CD4-positive, alpha-beta memory T cell (primary cell): ENCODE measurements around the gene TSHZ2. TPM values are rescaled to one million over a fixed set of nuclear protein-coding genes. Genes with fewer than 3 reads are reported as not detected.

ENCODE experiments used
- CTCF ChIA-PET: fragments of 350-600 bp; sonication (Branson Sonifier 250); formaldehyde crosslinking; loops from one replicate; lab custom pipeline; 2021; ENCODE audit warnings: inconsistent platforms; ENCODE audit not compliant: partially characterized antibody; lab: Charles Lee
- POLR2A ChIA-PET: fragments of 350-600 bp; sonication (Branson Sonifier 250); formaldehyde crosslinking; loops from one replicate; lab custom pipeline; 2021; ENCODE audit not compliant: partially characterized antibody; lab: Charles Lee
- DNase-seq, 5 donors: peaks; one replicate each; pipeline versions ENCODE4 v3.0.0 to v3.0.0-alpha.2; 2020 to 2022; ENCODE audit warnings: mixed read lengths in 1 of 5
- H3K27ac ChIP-seq: one replicate; pipeline ENCODE4 v1.7.0; 2013; ENCODE audit warnings: low read depth, low read length
- H3K27me3 ChIP-seq: 2 replicates; pipeline ENCODE4 v1.7.0; 2013; ENCODE audit warnings: mild to moderate bottlenecking, low read length, moderate library complexity; ENCODE audit not compliant: insufficient read depth
- H3K36me3 ChIP-seq: 2 replicates; pipeline ENCODE4 v1.7.0; 2013; ENCODE audit warnings: mild to moderate bottlenecking, low read length, moderate library complexity; ENCODE audit not compliant: insufficient read depth
- H3K4me1 ChIP-seq: 2 replicates; pipeline ENCODE4 v1.7.0; 2013; ENCODE audit warnings: mild to moderate bottlenecking, low read length, moderate library complexity; ENCODE audit not compliant: insufficient read depth
- H3K4me3 ChIP-seq, 2 donors: one replicate each; pipeline ENCODE4 v1.7.0; 2013; ENCODE audit warnings: low read length in 2 of 2, mild to moderate bottlenecking in 1 of 2
- H3K9me3 ChIP-seq, 2 donors: one replicate each; pipeline ENCODE4 v1.7.0; 2013; ENCODE audit warnings: low read length in 2 of 2, control low read depth in 1 of 2; ENCODE audit not compliant: control insufficient read depth in 1 of 2
- H3K27ac Mint-ChIP-seq, 7 donors: one replicate each; pipeline ENCODE4 v1.8.0; 2020 to 2021; ENCODE audit warnings: mixed read lengths in 7 of 7, mild to moderate bottlenecking in 6 of 7, inconsistent platforms in 3 of 7, moderate library complexity in 3 of 7
- H3K27me3 Mint-ChIP-seq, 2 donors: one replicate each; pipeline ENCODE4 v1.8.0; 2020 to 2021; ENCODE audit warnings: mixed read lengths in 2 of 2
- H3K36me3 Mint-ChIP-seq, 2 donors: one replicate each; pipeline ENCODE4 v1.8.0; 2020 to 2021; ENCODE audit warnings: mixed read lengths in 2 of 2, inconsistent platforms in 1 of 2, mild to moderate bottlenecking in 1 of 2
- H3K4me1 Mint-ChIP-seq, 4 donors: one replicate each; pipeline ENCODE4 v1.8.0; 2020 to 2021; ENCODE audit warnings: mixed read lengths in 4 of 4, mild to moderate bottlenecking in 1 of 4
- H3K4me3 Mint-ChIP-seq, 8 donors: one replicate each; pipeline ENCODE4 v1.8.0; 2020 to 2021; ENCODE audit warnings: mixed read lengths in 8 of 8, mild to moderate bottlenecking in 7 of 8, moderate library complexity in 6 of 8, inconsistent platforms in 3 of 8
- H3K9me3 Mint-ChIP-seq, 8 donors: one replicate each; pipeline ENCODE4 v1.8.0; 2020 to 2021; ENCODE audit warnings: mixed read lengths in 8 of 8, mild to moderate bottlenecking in 5 of 8, inconsistent platforms in 3 of 8, moderate library complexity in 1 of 8
- intact Hi-C: fragments of 100-400 bp; cut with micrococcal nuclease; formaldehyde crosslinking; loops from one replicate; pipeline ENCODE4 v1.15.1; 2023
- polyA plus RNA-seq, 2 donors: library from polyadenylated mRNA; unstranded; fragments of 300-500 nt; fragmentation: Illumina TruSeq; gene quantifications; one replicate each; pipeline ENCODE4 v1.2.3, GENCODE V29; 2021
- total RNA-seq, 2 experiments: library from RNA; stranded (reverse); gene quantifications; one replicate each; pipeline ENCODE4 v1.2.3, GENCODE V29; 2021

The TSHZ2 gene
- total and polyA plus RNA-seq, 4 experiments from 2014 or later = 2.3 to 31.8 (median 17.1) TPM

DNA sequence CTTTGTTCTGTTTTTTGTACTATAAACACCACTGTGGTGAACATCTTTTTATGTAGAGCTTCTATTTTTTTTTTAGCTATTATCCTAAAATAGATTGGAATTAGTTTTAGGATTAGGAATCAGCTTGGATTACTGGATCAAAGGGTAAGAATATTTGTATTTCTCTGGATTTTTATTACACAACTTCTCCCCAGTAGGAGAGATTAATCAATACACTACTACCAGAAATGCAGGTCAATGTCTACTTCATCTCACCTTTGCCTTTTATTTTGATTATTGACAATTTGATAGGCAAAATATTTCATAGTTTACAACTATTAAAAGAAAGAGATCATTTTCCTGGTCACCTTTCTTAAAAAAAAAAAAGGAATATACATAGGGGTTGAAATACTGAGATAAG lies 191.9 kb downstream of the TSHZ2 start:
- intact Hi-C loops = no loop called here
- Histone ChIP-seq H3K9me3 (no peaks in the 10 kb centered on the region), H3K27ac (no peak overlapping the region), H3K36me3 (no peaks in the 10 kb centered on the region), H3K4me1 (no peaks in the 10 kb centered on the region), H3K27me3 (no peaks in the 10 kb centered on the region), H3K4me3 (no peak overlapping the region)
- ChIA-PET CTCF (interaction anchor here (0.6 kb wide), 1 partner anchor 902 kb away, joined by 3 read pairs; no protein-coding TSS in a partner anchor), POLR2A (interaction anchor here (0.9 kb wide), 1 partner anchor 771 kb away, joined by 3 read pairs; no protein-coding TSS in a partner anchor)
- Mint-ChIP-seq H3K27ac (no peak overlapping the region), H3K27me3 (peaks cover 0 to 4% of the 10 kb centered on the region in 2 donors), H3K4me3 (no peak overlapping the region), H3K36me3 (no peaks in the 10 kb centered on the region), H3K9me3 (no peaks in the 10 kb centered on the region), H3K4me1 (peaks cover 0 to 7% (median 3%) of the 10 kb centered on the region in 4 donors)
- no peak for DNase-seq

DNA sequence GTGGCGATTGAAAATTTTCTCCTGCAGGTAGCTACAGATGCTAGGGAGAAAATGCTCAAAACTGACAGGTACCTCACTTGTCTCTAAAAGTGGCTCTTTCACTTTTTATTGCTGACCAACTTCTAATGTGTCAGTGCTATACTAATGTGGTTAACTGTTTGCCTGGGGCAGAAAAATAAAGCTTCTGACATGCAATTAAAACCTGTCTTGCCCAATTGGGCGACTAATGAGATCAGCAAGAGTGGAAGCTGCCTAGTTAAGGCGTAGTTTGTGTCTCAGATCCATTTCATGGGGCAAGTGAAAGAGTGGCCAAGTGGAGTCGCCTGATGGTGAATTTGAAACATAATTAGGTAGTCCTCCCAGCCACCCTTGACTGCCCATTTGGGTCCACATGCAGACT lies 193.3 kb downstream of the TSHZ2 start:
- Mint-ChIP-seq H3K4me1 (peaks cover 0 to 7% (median 3%) of the 10 kb centered on the region in 4 donors), H3K9me3 (no peaks in the 10 kb centered on the region), H3K36me3 (no peaks in the 10 kb centered on the region), H3K27ac (no peak overlapping the region), H3K4me3 (no peak overlapping the region), H3K27me3 (peaks cover 0 to 4% of the 10 kb centered on the region in 2 donors)
- ChIA-PET POLR2A (no interaction called here), CTCF (interaction anchor here (0.8 to 1.0 kb wide), 2 partner anchors 9 to 11 kb away, joined by 3 read pairs; no protein-coding TSS in a partner anchor)
- Histone ChIP-seq H3K36me3 (no peaks in the 10 kb centered on the region), H3K9me3 (no peaks in the 10 kb centered on the region), H3K27me3 (no peaks in the 10 kb centered on the region), H3K4me1 (no peaks in the 10 kb centered on the region), H3K27ac (no peak overlapping the region), H3K4me3 (no peak overlapping the region)
- intact Hi-C loops = no loop called here
- no peak for DNase-seq

DNA sequence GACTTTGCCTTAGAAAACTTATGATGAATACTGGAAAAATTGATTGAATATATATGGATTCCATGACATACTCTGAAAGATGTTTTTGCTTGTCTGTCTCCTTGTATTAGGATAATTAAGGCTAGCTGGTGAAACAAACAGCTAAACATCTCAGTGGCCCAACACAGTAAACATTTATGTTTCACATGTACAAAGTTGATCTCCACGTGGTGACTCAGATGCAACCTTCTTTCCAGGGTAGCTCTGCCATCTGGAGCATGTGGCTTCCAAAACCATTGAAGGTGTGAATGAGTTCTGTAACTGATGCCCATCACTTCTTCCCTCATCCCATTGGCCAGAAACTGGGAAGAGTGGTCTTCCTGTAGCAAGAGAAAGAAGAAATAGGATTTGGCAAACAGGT lies 196.3 kb downstream of the TSHZ2 start:
- peaks cover 0 to 7% of the 10 kb centered on the region in 2 donors for H3K27me3 Mint-ChIP-seq

GRCh38 chr20:53170196-53170595 lies 198.0 kb downstream of the TSHZ2 start:
- H3K9me3 ChIP-seq = no peaks in the 10 kb centered on the region
- Mint-ChIP-seq H3K27me3 (peaks cover 0 to 7% of the 10 kb centered on the region in 2 donors), H3K27ac (peak overlapping the region in 1 of 7 donors; percentile 38), H3K4me3 (no peak overlapping the region), H3K4me1 (peaks cover 0 to 4% (median under 1%) of the 10 kb centered on the region in 4 donors), H3K9me3 (no peaks in the 10 kb centered on the region), H3K36me3 (no peaks in the 10 kb centered on the region)
- H3K4me3 ChIP-seq = no peak overlapping the region
- H3K4me1 ChIP-seq = no peaks in the 10 kb centered on the region
- H3K27me3 ChIP-seq = no peaks in the 10 kb centered on the region
- ChIA-PET POLR2A (no interaction called here), CTCF (interaction anchor here (1.7 kb wide), 1 partner anchor 46 kb away, joined by 4 read pairs; no protein-coding TSS in a partner anchor)
- no peak for DNase-seq
- H3K27ac ChIP-seq = no peak overlapping the region
- H3K36me3 ChIP-seq = no peaks in the 10 kb centered on the region
- intact Hi-C loops = no loop called here

More for the DNA sequence above, 196.3 kb downstream of the TSHZ2 start:
- Mint-ChIP-seq H3K36me3 (no peaks in the 10 kb centered on the region), H3K4me1 (peaks cover 0 to 2% (median 0%) of the 10 kb centered on the region in 4 donors), H3K27ac (no peak overlapping the region), H3K4me3 (no peak overlapping the region), H3K9me3 (no peaks in the 10 kb centered on the region)
- no peak overlapping the region for H3K4me3 ChIP-seq
- H3K27me3 ChIP-seq = no peaks in the 10 kb centered on the region
- no peaks in the 10 kb centered on the region for H3K9me3 ChIP-seq
- H3K36me3 ChIP-seq = no peaks in the 10 kb centered on the region
- intact Hi-C loops = no loop called here
- CTCF ChIA-PET = no interaction called here
- no peaks in the 10 kb centered on the region for H3K4me1 ChIP-seq
- POLR2A ChIA-PET = no interaction called here
- H3K27ac ChIP-seq = no peak overlapping the region
- no peak for DNase-seq

DNA sequence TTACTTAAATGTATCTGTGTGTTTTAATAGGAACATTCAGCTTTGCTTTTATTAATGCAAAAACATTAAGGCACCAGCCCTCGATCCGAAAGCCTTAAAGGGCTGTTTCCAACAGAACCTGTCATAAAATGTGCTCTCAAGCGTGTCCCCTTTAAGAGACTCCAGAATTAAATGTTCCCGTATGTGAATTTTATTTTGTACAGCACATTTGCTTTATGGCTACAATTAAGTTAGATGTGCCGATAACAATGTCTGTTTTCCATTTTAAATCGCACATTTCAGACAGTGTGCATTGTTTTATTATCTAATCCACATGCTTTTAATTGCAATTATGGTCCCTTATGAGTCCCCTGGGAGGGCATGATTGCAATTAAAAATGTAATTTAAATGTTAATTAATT lies 198.9 kb downstream of the TSHZ2 start:
- intact Hi-C loops = no loop called here
- Mint-ChIP-seq H3K9me3 (no peaks in the 10 kb centered on the region), H3K4me1 (peaks cover 0 to 4% (median under 1%) of the 10 kb centered on the region in 4 donors), H3K4me3 (no peak overlapping the region), H3K27me3 (peaks cover 0 to 10% of the 10 kb centered on the region in 2 donors), H3K27ac (no peak overlapping the region), H3K36me3 (no peaks in the 10 kb centered on the region)
- Histone ChIP-seq H3K27ac (no peak overlapping the region), H3K36me3 (no peaks in the 10 kb centered on the region), H3K27me3 (no peaks in the 10 kb centered on the region), H3K4me3 (no peak overlapping the region), H3K4me1 (no peaks in the 10 kb centered on the region), H3K9me3 (no peaks in the 10 kb centered on the region)
- ChIA-PET CTCF (interaction anchor here (0.6 to 1.7 kb wide), 3 partner anchors 13 to 1121 kb away, joined by 3 to 6 read pairs (median 4); no protein-coding TSS in a partner anchor), POLR2A (no interaction called here)
- DNase-seq = no peak

DNA sequence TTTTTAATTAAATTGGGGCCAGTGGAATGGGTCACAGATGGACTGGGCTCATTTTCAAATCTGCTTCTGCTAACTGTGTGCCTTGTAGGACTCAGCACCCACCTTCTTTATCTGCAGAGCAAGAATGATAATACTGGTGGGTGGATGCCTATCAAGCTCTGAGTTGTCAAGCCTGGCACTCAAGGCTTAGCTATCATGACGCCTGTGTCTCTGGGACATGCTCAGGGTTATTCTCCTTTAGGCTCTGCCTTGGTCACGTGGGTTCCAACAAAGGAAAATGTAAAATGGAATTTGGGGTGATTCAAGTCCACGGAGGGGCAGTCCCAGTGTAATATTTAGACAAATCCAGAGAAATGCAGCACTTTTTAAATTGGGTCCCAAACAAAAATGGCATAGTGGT lies 202.3 kb downstream of the TSHZ2 start:
- intact Hi-C loops = no loop called here
- Histone ChIP-seq H3K9me3 (no peaks in the 10 kb centered on the region), H3K4me1 (no peaks in the 10 kb centered on the region), H3K27ac (no peak overlapping the region), H3K27me3 (no peaks in the 10 kb centered on the region), H3K4me3 (no peak overlapping the region), H3K36me3 (no peaks in the 10 kb centered on the region)
- no peak overlapping the region for H3K27ac Mint-ChIP-seq
- peaks cover 0 to 7% of the 10 kb centered on the region in 2 donors for H3K27me3 Mint-ChIP-seq
- POLR2A ChIA-PET = no interaction called here
- H3K4me1 Mint-ChIP-seq = peaks cover 0 to 4% (median under 1%) of the 10 kb centered on the region in 4 donors
- H3K9me3 Mint-ChIP-seq = no peaks in the 10 kb centered on the region
- CTCF ChIA-PET = no interaction called here
- no peaks in the 10 kb centered on the region for H3K36me3 Mint-ChIP-seq
- no peak for DNase-seq
- no peak overlapping the region for H3K4me3 Mint-ChIP-seq

DNA sequence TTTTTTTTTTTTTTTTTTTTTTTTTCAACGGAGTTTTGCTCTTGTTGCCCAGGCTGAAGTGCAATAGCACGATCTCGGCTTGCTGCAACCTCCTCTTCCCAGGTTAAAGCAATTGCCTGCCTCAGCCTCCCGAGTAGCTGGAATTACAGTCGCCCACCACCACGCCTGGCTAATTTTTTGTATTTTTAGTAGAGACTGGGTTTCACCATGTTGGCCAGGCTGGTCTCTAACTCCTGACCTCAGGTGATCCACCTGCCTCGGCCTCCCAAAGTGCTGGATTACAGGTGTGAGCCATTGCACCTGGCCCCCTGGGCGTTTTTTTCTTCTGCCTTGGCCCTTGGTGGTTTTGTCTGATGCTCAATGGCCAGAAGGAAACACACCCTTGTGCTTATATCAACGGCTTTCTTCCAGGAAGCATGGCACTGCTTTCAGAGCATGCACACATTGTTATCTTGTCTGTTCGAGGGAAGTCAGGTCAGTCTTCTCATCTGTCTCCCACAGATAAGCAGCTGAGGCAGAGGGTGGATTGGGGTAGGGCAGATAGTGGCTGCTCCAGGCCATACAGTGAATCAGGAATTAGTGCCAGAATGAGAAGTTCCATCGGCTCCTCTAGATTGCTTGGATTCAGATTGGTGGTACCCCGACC lies 203.1 kb downstream of the TSHZ2 start:
- no peak for DNase-seq
- POLR2A ChIA-PET = no interaction called here
- no peaks in the 10 kb centered on the region for H3K9me3 Mint-ChIP-seq
- H3K4me3 Mint-ChIP-seq = no peak overlapping the region
- no peaks in the 10 kb centered on the region for H3K36me3 ChIP-seq
- H3K9me3 ChIP-seq = no peaks in the 10 kb centered on the region
- H3K27ac ChIP-seq = no peak overlapping the region
- peaks cover 0 to 7% of the 10 kb centered on the region in 2 donors for H3K27me3 Mint-ChIP-seq
- no peaks in the 10 kb centered on the region for H3K27me3 ChIP-seq
- H3K36me3 Mint-ChIP-seq = no peaks in the 10 kb centered on the region
- no peaks in the 10 kb centered on the region for H3K4me1 ChIP-seq
- peaks cover 0 to 4% (median under 1%) of the 10 kb centered on the region in 4 donors for H3K4me1 Mint-ChIP-seq
- no peak overlapping the region for H3K4me3 ChIP-seq
- intact Hi-C loops = no loop called here
- no peak overlapping the region for H3K27ac Mint-ChIP-seq
- CTCF ChIA-PET = no interaction called here
